Daoy (cell line): ENCODE data around the gene DERL2. TPM values are rescaled to one million over a fixed set of nuclear protein-coding genes. Genes with fewer than 3 reads are reported as not detected.
"Not testable (repeated sequence)": the region's sequence is repeated elsewhere in the genome, so short reads cannot be mapped to it uniquely, and the experiment has no call there.

ENCODE experiments used
- DNase-seq: peaks from one replicate; pipeline ENCODE4 v3.0.0-alpha.2; 2015; ENCODE audit warnings: low read depth
- total RNA-seq: library from RNA; depleted of rRNA; stranded (reverse); fragments of >200 nt; shearing (Covaris generic); gene quantifications from 2 replicates; pipeline ENCODE4 v1.2.3, GENCODE V29; 2014; rRNA removed

The DERL2 gene
- total RNA-seq, 1 experiment from 2014 or later = 54.1 TPM

GRCh38 chr17:5437721-5438317 is 48.2 kb downstream of the DERL2 start:
- peak; percentile 18 for DNase-seq

GRCh38 chr17:5435781-5436315 is 50.1 kb downstream of the DERL2 start:
- DNase-seq = not testable (repeated sequence)

DNA sequence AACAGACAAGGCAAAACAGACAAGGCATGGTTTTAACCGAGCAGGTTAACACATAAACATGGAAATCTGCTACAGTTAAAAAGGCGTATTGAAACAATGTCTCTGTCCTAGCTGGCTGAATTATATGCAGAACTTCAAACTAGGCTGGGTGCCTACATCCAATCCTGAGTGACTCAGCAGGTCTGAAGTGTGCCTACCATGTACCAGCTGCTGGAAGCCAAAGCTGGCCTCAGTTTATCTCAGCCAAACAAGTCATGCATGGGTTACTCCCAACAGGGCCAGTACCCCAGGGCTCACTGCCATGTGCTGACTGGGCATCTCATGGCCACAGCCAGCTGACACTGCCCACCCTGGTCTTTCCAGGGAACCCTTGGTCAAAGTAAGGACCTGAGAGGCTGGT is 51.0 kb downstream of the DERL2 start:
- DNase-seq = no peak

DNA sequence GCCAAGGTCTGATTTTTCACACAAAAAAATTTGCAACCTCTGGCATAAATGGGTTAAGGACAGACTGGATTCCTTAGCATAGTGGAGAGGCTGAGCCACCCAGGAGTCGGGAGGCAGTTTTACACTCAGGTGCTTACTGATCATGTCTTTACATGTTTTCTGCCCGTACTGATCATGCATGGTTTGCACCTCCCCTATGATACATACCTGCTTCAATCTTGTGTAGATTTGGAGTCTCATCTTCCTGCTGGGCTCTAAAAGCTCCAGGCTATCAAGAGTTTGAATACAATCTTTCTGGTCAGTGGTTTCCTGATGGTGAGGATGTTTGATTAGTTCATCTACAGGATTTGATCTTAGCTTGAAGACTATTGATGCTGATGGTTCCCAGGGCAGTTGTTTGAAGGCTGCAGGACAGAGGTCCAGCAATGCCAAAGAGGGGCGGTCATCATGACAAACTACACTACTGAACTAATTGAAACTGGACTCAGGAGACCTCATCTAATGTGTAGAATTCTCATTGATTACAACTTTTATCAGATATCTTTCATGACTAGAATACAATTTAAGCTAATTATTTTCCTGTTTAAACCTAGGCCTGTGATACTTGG is 53.9 kb downstream of the DERL2 start:
- DNase-seq = no peak

DNA sequence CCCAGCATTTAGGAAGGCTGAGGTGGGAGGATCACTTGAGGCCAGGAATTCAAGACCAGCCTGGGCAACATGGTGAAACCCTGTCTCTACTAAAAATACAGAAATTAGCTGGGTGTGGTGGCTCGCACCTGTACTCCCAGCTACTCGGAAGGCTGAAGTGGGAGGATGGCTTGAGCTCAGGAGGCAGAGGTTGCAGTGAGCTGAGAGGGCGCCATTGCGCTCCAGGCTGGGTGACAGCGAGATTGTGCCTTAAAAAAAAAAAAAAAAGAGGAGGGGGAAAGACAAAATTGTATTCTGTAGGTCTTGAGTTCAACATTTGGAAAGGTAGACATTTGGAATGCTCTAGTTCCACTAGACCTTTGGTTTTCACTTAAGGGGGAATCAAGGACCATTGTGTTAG is 54.7 kb downstream of the DERL2 start:
- not testable (repeated sequence) for DNase-seq

DNA sequence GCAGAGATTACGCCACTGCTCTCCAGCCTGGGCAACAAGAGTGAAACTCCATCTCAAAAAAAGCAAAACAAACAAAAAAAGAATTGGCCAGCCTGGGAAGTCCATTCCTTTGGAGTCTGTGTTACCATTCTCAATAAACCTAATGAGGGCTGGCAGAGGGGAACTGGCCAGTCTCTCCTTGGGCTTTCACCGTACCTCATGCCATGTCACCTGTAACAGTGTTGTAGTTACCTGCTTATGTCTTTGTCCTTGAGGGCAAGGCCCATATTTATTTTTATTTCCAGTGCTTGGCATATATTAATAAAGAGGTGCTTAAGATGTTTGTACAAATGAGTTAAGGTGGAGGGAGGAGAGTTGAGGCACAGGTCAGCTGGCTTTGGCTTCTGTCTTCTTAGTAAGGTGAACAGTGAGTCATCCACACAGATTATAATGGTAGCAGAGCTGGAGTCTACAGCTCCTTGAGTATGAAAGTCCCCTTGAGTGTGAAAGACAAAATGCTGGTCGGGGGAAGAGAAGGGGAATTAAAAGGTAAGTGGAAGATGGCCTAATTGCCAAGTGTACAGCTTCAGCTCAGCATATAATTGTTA is 55.5 kb downstream of the DERL2 start:
- DNase-seq = no peak

DNA sequence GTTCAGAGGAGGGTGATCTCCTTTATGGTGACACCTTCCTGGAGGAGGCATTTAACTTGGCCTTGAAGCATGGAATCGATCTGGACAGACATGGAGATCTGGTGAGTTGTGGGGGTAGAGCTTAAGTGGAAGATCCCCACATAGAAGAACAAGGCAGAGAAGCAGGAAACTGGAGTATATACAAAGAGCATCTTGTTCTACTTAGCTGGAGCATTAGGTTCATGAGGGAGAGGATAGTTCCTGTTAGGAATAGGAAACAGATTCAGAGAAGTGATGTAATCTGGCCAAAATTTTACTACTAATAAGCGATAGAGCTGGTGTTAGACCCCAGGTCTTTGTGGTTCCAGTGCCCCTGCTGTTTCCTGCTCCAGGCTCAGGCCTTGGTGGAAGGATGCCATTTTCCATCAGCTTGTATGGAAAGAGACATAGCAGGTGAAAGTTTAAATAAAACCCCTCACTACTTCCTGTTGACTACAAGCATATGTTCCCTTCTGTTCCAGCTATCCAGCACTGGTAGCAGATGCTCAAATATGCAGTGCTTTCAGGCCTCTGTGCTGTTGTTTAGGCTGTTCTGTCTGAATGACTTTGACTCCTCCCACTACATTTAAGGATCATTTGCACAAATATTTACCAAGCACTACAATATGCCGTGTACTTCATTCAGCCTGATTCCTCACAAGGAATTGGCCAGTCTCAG is 56.6 kb downstream of the DERL2 start:
- DNase-seq = no peak

DNA sequence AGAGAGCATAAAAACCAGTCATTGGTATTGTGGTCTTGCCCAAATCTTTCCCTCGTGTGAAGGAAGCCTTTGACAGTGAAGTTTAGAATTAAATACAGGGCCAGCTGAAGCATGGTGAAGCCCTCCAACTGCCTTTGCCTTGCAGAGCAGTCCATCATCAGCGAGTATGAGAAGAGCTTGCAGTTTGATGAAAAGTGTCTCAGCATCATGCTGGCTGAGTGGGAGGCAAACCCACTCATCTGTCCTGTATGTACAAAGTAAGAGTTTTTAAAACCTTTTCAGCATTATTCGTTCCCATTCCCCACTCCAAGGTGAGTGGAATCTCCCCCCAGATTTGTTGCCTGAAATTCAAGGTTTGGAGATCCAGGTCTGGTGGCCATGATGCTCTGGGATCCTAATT is 60.2 kb downstream of the DERL2 start:
- DNase-seq = no peak

DNA sequence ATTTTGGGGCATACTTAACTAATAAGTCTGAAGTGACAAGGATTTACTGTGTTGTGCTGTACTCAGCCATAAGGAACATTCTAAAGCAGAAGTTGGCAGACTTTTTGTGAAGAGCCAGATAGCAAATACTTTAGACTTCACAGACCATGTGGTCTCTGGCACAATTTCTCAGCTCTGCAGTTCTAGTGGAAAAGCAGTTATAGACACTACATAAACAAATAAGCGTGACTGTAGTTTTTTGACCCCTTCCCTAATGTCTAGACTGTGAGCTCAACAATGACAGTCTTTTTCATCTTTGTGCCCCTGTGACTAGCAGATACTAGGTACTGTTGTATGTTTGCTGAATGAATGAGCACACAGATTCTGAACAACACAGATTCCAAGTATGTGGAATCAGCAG is 61.1 kb downstream of the DERL2 start:
- DNase-seq = no peak

DNA sequence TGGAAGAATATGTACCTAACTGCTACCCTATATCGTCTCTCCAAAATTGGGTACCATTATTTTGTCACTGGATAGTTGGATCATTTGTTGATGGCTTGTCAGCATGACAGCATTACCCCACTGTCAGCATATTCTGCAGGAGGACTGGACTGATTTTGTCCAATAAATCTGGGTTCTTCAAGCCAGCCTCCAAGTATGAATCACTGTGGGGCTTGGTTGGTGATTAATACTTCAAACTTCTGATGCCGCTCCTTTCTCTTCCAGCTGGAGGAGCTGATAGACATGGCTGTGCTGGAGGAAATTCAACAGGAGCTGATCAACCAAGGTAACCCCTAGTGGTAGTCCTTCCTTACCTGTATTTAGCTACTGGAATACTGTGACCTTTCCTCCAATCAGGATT is 63.5 kb downstream of the DERL2 start:
- peak; percentile 67 for DNase-seq

Other genes starting within 250 kb of the DERL2 start
- gene RABEP1, start 203.9 kb downstream of the DERL2 start, total RNA-seq = 36.9 and 45.7 TPM in 2 replicates
- 192 and 198 TPM in 2 replicates for gene NUP88, start 66.5 kb downstream of the DERL2 start, total RNA-seq
- 100.0 and 119 TPM in 2 replicates for gene RPAIN, start 66.0 kb downstream of the DERL2 start, total RNA-seq
- gene C1QBP, start 47.0 kb downstream of the DERL2 start, total RNA-seq = 709 and 891 TPM in 2 replicates
- gene DHX33, start 17.2 kb downstream of the DERL2 start, total RNA-seq = 8.9 and 10.9 TPM in 2 replicates
- 19.9 and 27.3 TPM in 2 replicates for gene MIS12, start 388 bp upstream of the DERL2 start, total RNA-seq
- gene NLRP1, start 98.3 kb upstream of the DERL2 start, total RNA-seq = 38.9 and 41.6 TPM in 2 replicates